ENCODE measurements around the gene MIOX.

- no peak for TF ChIP-seq POLR2A (IDR thresholded peaks at IDR 0.05)
- TF ChIP-seq CTCF (IDR thresholded peaks at IDR 0.05 in 8 of 11, conservative IDR thresholded peaks at IDR 0.05 in 3 of 11), result no peak
- no peak for TF ChIP-seq POLR2AphosphoS5 (IDR thresholded peaks at IDR 0.05)
Measured at GRCh38 chr22:50497093-50497492, 10.4 kb downstream of the MIOX start.
